A549 (cell line): ENCODE data around the gene ZNF184. TPM values are rescaled to one million over a fixed set of nuclear protein-coding genes. Genes with fewer than 3 reads are reported as not detected.

Experiments used
- ATAC-seq, 2 experiments: fragments of 200-7000 bp in 1 of 2; fragments of >200 bp in 1 of 2; cut with Nextera tagmentation in 1 of 2; cut with Tn5 transposase in 1 of 2; 3 replicates each; pipeline versions ENCODE4 v1.8.0 to v1.9.1; 2018 to 2020; ENCODE audit warnings: mild to moderate bottlenecking in 1 of 2, moderate library complexity in 1 of 2
- CTCF ChIA-PET: fragments of 300-600 bp; sonication (Branson Sonifier 250); formaldehyde crosslinking; extraction: SDS; loops from one replicate; lab custom pipeline; 2021; ENCODE audit warnings: antibody characterized with exemption, inconsistent platforms; lab: Yijun Ruan, JAX
- POLR2A ChIA-PET: fragments of 350-600 bp; formaldehyde crosslinking; extraction: SDS; loops from one replicate; lab custom pipeline; 2021; ENCODE audit warnings: antibody characterized with exemption, inconsistent platforms; lab: Yijun Ruan, JAX
- DNase-seq, 2 experiments: peaks; one replicate each; pipeline versions ENCODE4 v3.0.0 to v3.0.0-alpha.2; 2011 to 2016; ENCODE audit warnings: low read depth in 1 of 2, low spot score in 1 of 2
- FAIRE-seq: peaks from 2 replicates; lab custom pipeline; 2011; peaks lifted over from hg19 to GRCh38; lab: Jason Lieb, UNC
- H3K27ac ChIP-seq, 2 experiments: fragments of >200 bp; sonication (Bioruptor Twin); formaldehyde crosslinking; 3 replicates each; pipeline ENCODE4 v1.5.1; 2016 to 2017
- H3K4me1 ChIP-seq: fragments of >200 bp; sonication (Bioruptor Twin); formaldehyde crosslinking; 3 replicates; pipeline ENCODE4 v1.6.1; 2016
- H3K4me2 ChIP-seq: fragments of >200 bp; sonication (Bioruptor Twin); formaldehyde crosslinking; 3 replicates; pipeline ENCODE4 v1.6.1; 2016
- H3K4me3 ChIP-seq: fragments of >200 bp; sonication (Bioruptor Twin); formaldehyde crosslinking; 3 replicates; pipeline ENCODE4 v1.5.1; 2016
- H3K9me3 ChIP-seq: fragments of >200 bp; sonication (Bioruptor Twin); formaldehyde crosslinking; 3 replicates; pipeline ENCODE4 v1.6.1; 2016
- CBX2 ChIP-seq: fragments of 200-600 bp; sonication (generic); IDR thresholded peaks from 2 replicates; pipeline ENCODE4 v1.6.1; 2016; ENCODE audit warnings: low read depth, mild to moderate bottlenecking, borderline replicate concordance
- CEBPB ChIP-seq, 2 experiments: fragments of >200 bp in 1 of 2; sonication (Bioruptor Twin) in 1 of 2; formaldehyde crosslinking in 1 of 2; IDR thresholded peaks; 2 replicates each; pipeline ENCODE4 v1.6.1; 2012 to 2016
- CHD2 ChIP-seq: fragments of 150-350 bp; IDR thresholded peaks from 2 replicates; pipeline ENCODE4 v1.6.1; 2014; ENCODE audit warnings: low read length; ENCODE audit not compliant: partially characterized antibody
- EHF ChIP-seq: fragments of 250-450 bp; sonication (Bioruptor Pico); IDR thresholded peaks from 2 replicates; pipeline ENCODE4 v1.5.0; 2020; ENCODE audit warnings: mild to moderate bottlenecking
- EHMT2 ChIP-seq: fragments of 200-600 bp; sonication (generic); IDR thresholded peaks from 2 replicates; pipeline ENCODE4 v1.6.1; 2016; ENCODE audit warnings: antibody characterized with exemption, low read depth, mild to moderate bottlenecking, moderate library complexity
- FOSB ChIP-seq: fragments of 250-450 bp; sonication (Bioruptor Pico); IDR thresholded peaks from 2 replicates; pipeline ENCODE4 v1.5.0; 2020; ENCODE audit warnings: mild to moderate bottlenecking, moderate library complexity
- FOSL2 ChIP-seq, 2 experiments: fragments of 450-650 bp in 1 of 2; fragments of >200 bp in 1 of 2; sonication (Bioruptor Twin) in 1 of 2; formaldehyde crosslinking; IDR thresholded peaks; 2 replicates each; pipeline versions ENCODE4 v1.5.0 to v1.6.1; 2016 to 2020; ENCODE audit warnings: mild to moderate bottlenecking in 1 of 2, moderate library complexity in 1 of 2
- FOXS1 ChIP-seq: fragments of 250-450 bp; sonication (Bioruptor Pico); IDR thresholded peaks from 2 replicates; pipeline ENCODE4 v1.5.0; 2020; ENCODE audit warnings: mild to moderate bottlenecking, moderate library complexity
- HOXB13 ChIP-seq: fragments of 250-450 bp; sonication (Bioruptor Pico); IDR thresholded peaks from 2 replicates; pipeline ENCODE4 v1.5.0; 2020; ENCODE audit warnings: low read depth, mild to moderate bottlenecking, moderate library complexity
- JUN ChIP-seq, 2 experiments: fragments of >200 bp; sonication (Bioruptor Twin); formaldehyde crosslinking; IDR thresholded peaks; 2 replicates in 1 of 2; 3 replicates in 1 of 2; pipeline ENCODE4 v1.6.1; 2016 to 2017
- KDM1A ChIP-seq: fragments of 200-600 bp; sonication (generic); IDR thresholded peaks from 2 replicates; pipeline ENCODE4 v1.6.1; 2016; ENCODE audit warnings: low read depth, mild to moderate bottlenecking
- MAFK ChIP-seq: fragments of 450-650 bp; IDR thresholded peaks from 2 replicates; pipeline ENCODE4 v1.6.1; 2014; ENCODE audit not compliant: partially characterized antibody
- MAZ ChIP-seq: fragments of 150-350 bp; IDR thresholded peaks from 2 replicates; pipeline ENCODE4 v1.6.1; 2014; ENCODE audit warnings: antibody characterized with exemption, low read depth, low read length, borderline replicate concordance
- NPAS2 ChIP-seq: fragments of 250-450 bp; sonication (Bioruptor Pico); IDR thresholded peaks from 2 replicates; pipeline ENCODE4 v1.8.0; 2022; ENCODE audit warnings: mild to moderate bottlenecking, moderate library complexity, borderline replicate concordance
- PHF8 ChIP-seq: fragments of 200-600 bp; sonication (generic); IDR thresholded peaks from 2 replicates; pipeline ENCODE4 v1.6.1; 2016; ENCODE audit warnings: low read depth, mild to moderate bottlenecking, antibody characterized with exemption, moderate library complexity, borderline replicate concordance
- POLR2A ChIP-seq: IDR thresholded peaks from 2 replicates; pipeline ENCODE4 v1.6.1; 2012; ENCODE audit warnings: mild to moderate bottlenecking, low read length
- POLR2AphosphoS2 ChIP-seq: conservative IDR thresholded peaks from 2 replicates; pipeline ENCODE4 v1.6.1; 2012; ENCODE audit warnings: low read length, improper control_type of control experiment, inconsistent platforms
- RARB ChIP-seq: fragments of 250-450 bp; sonication (Bioruptor Pico); IDR thresholded peaks from 2 replicates; pipeline ENCODE4 v1.8.0; 2021; ENCODE audit warnings: mild to moderate bottlenecking, moderate library complexity
- RNF2 ChIP-seq: fragments of 200-600 bp; sonication (generic); IDR thresholded peaks from 2 replicates; pipeline ENCODE4 v1.6.1; 2016; ENCODE audit warnings: low read depth, mild to moderate bottlenecking, antibody characterized with exemption, moderate library complexity, borderline replicate concordance
- TFCP2L1 ChIP-seq: fragments of 250-450 bp; sonication (Bioruptor Pico); IDR thresholded peaks from 2 replicates; pipeline ENCODE4 v1.5.0; 2021; ENCODE audit warnings: mild to moderate bottlenecking
- WGBS: methylation state at CpG from one replicate; pipeline ENCODE4 v1.1.6; 2017; ENCODE audit errors: missing lambda C conversion rate; 5-methylcytosine and 5-hydroxymethylcytosine counted together
- polyA plus RNA-seq, 4 experiments: library from polyadenylated mRNA; depleted of rRNA in 3 of 4; stranded (reverse); fragments of >200 nt; fragmentation: RNase III in 1 of 4; extraction: RNeasy Plus Mini Kit Qiagen cat#74134 plus additional on column Dnase treatment in 1 of 4; gene quantifications; 2 replicates in 3 of 4; 3 replicates in 1 of 4; pipeline ENCODE4 v1.2.3, GENCODE V29; 2011 to 2017
- TF ChIP-seq, protein P1 (sequence below): fragments of 450-650 bp; IDR thresholded peaks from 2 replicates; pipeline ENCODE4 v1.6.1; 2014; ENCODE audit warnings: antibody characterized with exemption
- TF ChIP-seq, protein P2 (sequence below): fragments of 200-600 bp; sonication (generic); IDR thresholded peaks from 2 replicates; pipeline ENCODE4 v1.6.1; 2016; ENCODE audit warnings: antibody characterized with exemption, mild to moderate bottlenecking, moderate library complexity
- TF ChIP-seq, protein P3 (sequence below): fragments of >200 bp; sonication (Bioruptor Twin); formaldehyde crosslinking; IDR thresholded peaks from 2 replicates; pipeline ENCODE4 v1.6.1; 2016
- TF ChIP-seq, protein P4 (sequence below): fragments of >200 bp; sonication (Bioruptor Twin); formaldehyde crosslinking; IDR thresholded peaks from 3 replicates; pipeline ENCODE4 v1.5.1; 2016
- TF ChIP-seq, protein P5 (sequence below): fragments of 150-350 bp; IDR thresholded peaks from 2 replicates; pipeline ENCODE4 v1.6.1; 2014; ENCODE audit warnings: low read depth, mild to moderate bottlenecking, low read length

Gene ZNF184
- polyA plus RNA-seq, 2 of the 4 experiments (the other 2 are of a cell fraction), result 2.5 to 4.9 TPM

DNA sequence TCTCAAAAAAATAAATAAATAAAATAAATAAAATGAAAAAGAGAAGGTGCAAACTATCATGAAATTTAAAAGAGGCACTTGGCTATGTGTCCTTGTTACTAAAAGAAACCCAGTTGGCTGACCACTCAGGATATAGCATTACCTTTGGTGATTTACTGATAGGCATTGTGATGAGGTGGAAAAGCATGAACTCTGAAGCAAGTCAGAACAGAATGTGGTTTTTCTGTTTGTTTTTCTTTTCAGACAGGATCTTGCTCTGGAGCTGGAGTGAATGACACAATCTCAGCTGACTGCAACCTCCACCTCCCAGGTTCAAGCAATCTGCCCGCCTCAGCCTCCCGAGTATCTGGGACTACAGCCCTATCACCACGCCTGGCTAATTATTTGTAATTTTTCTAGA lies 31.9 kb downstream of the ZNF184 start:
- peaks cover 15% of the 10 kb centered on the region; the same call in 1 of the 3 replicates for H3K9me3 ChIP-seq
- TF ChIP-seq RARB (CRISPR knock-in tag) (no peak), HOXB13 (CRISPR knock-in tag) (no peak), POLR2A (no peak), CEBPB (IDR thresholded peaks at IDR 0.05) (no peak), KDM1A (no peak), MAZ (no peak), PHF8 (no peak), JUN (IDR thresholded peaks at IDR 0.05) (no peak), CBX2 (no peak)
- TF ChIP-seq, protein P1, sequence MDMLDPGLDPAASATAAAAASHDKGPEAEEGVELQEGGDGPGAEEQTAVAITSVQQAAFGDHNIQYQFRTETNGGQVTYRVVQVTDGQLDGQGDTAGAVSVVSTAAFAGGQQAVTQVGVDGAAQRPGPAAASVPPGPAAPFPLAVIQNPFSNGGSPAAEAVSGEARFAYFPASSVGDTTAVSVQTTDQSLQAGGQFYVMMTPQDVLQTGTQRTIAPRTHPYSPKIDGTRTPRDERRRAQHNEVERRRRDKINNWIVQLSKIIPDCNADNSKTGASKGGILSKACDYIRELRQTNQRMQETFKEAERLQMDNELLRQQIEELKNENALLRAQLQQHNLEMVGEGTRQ, result no peak
- TF ChIP-seq, protein P2, sequence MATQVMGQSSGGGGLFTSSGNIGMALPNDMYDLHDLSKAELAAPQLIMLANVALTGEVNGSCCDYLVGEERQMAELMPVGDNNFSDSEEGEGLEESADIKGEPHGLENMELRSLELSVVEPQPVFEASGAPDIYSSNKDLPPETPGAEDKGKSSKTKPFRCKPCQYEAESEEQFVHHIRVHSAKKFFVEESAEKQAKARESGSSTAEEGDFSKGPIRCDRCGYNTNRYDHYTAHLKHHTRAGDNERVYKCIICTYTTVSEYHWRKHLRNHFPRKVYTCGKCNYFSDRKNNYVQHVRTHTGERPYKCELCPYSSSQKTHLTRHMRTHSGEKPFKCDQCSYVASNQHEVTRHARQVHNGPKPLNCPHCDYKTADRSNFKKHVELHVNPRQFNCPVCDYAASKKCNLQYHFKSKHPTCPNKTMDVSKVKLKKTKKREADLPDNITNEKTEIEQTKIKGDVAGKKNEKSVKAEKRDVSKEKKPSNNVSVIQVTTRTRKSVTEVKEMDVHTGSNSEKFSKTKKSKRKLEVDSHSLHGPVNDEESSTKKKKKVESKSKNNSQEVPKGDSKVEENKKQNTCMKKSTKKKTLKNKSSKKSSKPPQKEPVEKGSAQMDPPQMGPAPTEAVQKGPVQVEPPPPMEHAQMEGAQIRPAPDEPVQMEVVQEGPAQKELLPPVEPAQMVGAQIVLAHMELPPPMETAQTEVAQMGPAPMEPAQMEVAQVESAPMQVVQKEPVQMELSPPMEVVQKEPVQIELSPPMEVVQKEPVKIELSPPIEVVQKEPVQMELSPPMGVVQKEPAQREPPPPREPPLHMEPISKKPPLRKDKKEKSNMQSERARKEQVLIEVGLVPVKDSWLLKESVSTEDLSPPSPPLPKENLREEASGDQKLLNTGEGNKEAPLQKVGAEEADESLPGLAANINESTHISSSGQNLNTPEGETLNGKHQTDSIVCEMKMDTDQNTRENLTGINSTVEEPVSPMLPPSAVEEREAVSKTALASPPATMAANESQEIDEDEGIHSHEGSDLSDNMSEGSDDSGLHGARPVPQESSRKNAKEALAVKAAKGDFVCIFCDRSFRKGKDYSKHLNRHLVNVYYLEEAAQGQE, result no peak
- TF ChIP-seq, protein P3, sequence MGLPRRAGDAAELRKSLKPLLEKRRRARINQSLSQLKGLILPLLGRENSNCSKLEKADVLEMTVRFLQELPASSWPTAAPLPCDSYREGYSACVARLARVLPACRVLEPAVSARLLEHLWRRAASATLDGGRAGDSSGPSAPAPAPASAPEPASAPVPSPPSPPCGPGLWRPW, result no peak
- TF ChIP-seq, protein P4, sequence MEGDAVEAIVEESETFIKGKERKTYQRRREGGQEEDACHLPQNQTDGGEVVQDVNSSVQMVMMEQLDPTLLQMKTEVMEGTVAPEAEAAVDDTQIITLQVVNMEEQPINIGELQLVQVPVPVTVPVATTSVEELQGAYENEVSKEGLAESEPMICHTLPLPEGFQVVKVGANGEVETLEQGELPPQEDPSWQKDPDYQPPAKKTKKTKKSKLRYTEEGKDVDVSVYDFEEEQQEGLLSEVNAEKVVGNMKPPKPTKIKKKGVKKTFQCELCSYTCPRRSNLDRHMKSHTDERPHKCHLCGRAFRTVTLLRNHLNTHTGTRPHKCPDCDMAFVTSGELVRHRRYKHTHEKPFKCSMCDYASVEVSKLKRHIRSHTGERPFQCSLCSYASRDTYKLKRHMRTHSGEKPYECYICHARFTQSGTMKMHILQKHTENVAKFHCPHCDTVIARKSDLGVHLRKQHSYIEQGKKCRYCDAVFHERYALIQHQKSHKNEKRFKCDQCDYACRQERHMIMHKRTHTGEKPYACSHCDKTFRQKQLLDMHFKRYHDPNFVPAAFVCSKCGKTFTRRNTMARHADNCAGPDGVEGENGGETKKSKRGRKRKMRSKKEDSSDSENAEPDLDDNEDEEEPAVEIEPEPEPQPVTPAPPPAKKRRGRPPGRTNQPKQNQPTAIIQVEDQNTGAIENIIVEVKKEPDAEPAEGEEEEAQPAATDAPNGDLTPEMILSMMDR, result no peak
- H3K4me2 ChIP-seq, result no peak overlapping the region
- DNase-seq (no peak), ATAC-seq (no peak), FAIRE-seq (no peak)
- 64% methylated on average over 3 of the region's 3 CpGs for WGBS
- no peak overlapping the region for H3K27ac ChIP-seq
- H3K4me1 ChIP-seq, result no peaks in the 10 kb centered on the region
- ChIA-PET CTCF (no interaction called here), POLR2A (no interaction called here)
- no peak overlapping the region for H3K4me3 ChIP-seq

DNA sequence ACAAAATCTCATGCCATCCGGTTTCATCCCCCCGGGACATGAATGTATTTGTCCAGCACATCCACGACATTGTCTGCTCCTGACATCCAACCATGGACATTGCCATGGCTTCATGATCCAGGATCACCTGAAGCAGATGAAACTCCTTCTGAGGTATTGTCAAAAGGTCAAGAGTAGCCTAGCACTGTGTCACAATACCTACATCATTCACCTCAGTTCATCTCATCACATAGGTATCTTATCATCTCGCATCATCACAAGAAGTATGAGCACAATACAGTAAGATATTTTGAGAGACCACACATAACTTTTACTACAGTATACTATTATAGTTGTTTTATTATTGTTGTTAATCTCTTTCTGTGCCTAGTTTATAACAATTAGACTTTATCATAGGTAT lies 33.5 kb downstream of the ZNF184 start:
- ChIA-PET POLR2A (no interaction called here), CTCF (no interaction called here)
- Histone ChIP-seq H3K27ac (no peak overlapping the region), H3K4me2 (no peak overlapping the region), H3K4me1 (no peaks in the 10 kb centered on the region), H3K9me3 (peaks cover 11% of the 10 kb centered on the region; the same call in 2 of the 3 replicates), H3K4me3 (no peak overlapping the region)
- WGBS, result 14% methylated on average over 4 of the region's 4 CpGs
- TF ChIP-seq, protein P1, result no peak
- TF ChIP-seq FOXS1 (CRISPR knock-in tag) (no peak), FOSB (CRISPR knock-in tag) (no peak), POLR2AphosphoS2 (no peak), NPAS2 (CRISPR knock-in tag) (no peak), CHD2 (no peak), MAFK (no peak), EHMT2 (no peak), FOSL2 (IDR thresholded peaks at IDR 0.05) (no peak), FOSL2 (CRISPR knock-in tag; IDR thresholded peaks at IDR 0.05) (no peak), EHF (CRISPR knock-in tag) (no peak), RNF2 (no peak), MAZ (no peak), TFCP2L1 (no peak), CEBPB (IDR thresholded peaks at IDR 0.05) (no peak)
- TF ChIP-seq, protein P4, result no peak
- TF ChIP-seq, protein P5, sequence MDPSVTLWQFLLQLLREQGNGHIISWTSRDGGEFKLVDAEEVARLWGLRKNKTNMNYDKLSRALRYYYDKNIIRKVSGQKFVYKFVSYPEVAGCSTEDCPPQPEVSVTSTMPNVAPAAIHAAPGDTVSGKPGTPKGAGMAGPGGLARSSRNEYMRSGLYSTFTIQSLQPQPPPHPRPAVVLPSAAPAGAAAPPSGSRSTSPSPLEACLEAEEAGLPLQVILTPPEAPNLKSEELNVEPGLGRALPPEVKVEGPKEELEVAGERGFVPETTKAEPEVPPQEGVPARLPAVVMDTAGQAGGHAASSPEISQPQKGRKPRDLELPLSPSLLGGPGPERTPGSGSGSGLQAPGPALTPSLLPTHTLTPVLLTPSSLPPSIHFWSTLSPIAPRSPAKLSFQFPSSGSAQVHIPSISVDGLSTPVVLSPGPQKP, result no peak
- no peak for DNase-seq
- no peak for FAIRE-seq
- ATAC-seq, result no peak
